Naive thymus-derived CD8-positive, alpha-beta T cell (primary cell): ENCODE results near the gene RASD1. TPM values are rescaled to one million over a fixed set of nuclear protein-coding genes. Genes with fewer than 3 reads are reported as not detected.
A peak's percentile ranks its signal among the peaks of the same experiment; 100 is the strongest.
"Not testable (repeated sequence)": the region's sequence is repeated elsewhere in the genome, so short reads cannot be mapped to it uniquely, and the experiment has no call there.

ENCODE experiments used
- ATAC-seq, 2 donors: fragments of 150-1000 bp; cut with Tn5 transposase in 1 of 2; sonication (Bioruptor Pico), chemical (Tn5 transposase) in 1 of 2; 1 replicate in 1 of 2; 2 replicates in 1 of 2; pipeline ENCODE4 v1.10.0; 2021; ENCODE audit warnings: mild to moderate bottlenecking in 2 of 2, moderate library complexity in 2 of 2
- POLR2A ChIA-PET: fragments of 350-600 bp; sonication (Branson Sonifier 250); formaldehyde crosslinking; loops from one replicate; lab custom pipeline; 2021; ENCODE audit warnings: antibody characterized with exemption; lab: Charles Lee
- DNase-seq, 10 donors: peaks; one replicate each; pipeline versions ENCODE4 v3.0.0 to v3.0.0-alpha.2; 2020 to 2022
- H3K27ac Mint-ChIP-seq, 10 donors: one replicate each; pipeline ENCODE4 v1.8.0; 2020 to 2022; ENCODE audit warnings: mild to moderate bottlenecking in 10 of 10, mixed read lengths in 10 of 10, moderate library complexity in 4 of 10, inconsistent platforms in 1 of 10
- H3K27me3 Mint-ChIP-seq, 5 donors: one replicate each; pipeline ENCODE4 v1.8.0; 2021 to 2022; ENCODE audit warnings: mixed read lengths in 5 of 5
- H3K36me3 Mint-ChIP-seq, 3 donors: one replicate each; pipeline ENCODE4 v1.8.0; 2020 to 2022; ENCODE audit warnings: mixed read lengths in 3 of 3, mild to moderate bottlenecking in 2 of 3, inconsistent platforms in 1 of 3
- H3K4me1 Mint-ChIP-seq, 4 donors: one replicate each; pipeline ENCODE4 v1.8.0; 2021 to 2022; ENCODE audit warnings: mixed read lengths in 4 of 4
- H3K4me3 Mint-ChIP-seq, 10 donors: one replicate each; pipeline ENCODE4 v1.8.0; 2020 to 2022; ENCODE audit warnings: mild to moderate bottlenecking in 10 of 10, mixed read lengths in 10 of 10, moderate library complexity in 6 of 10, inconsistent platforms in 1 of 10
- H3K9me3 Mint-ChIP-seq, 9 donors: one replicate each; pipeline ENCODE4 v1.8.0; 2020 to 2022; ENCODE audit warnings: mixed read lengths in 9 of 9, mild to moderate bottlenecking in 3 of 9, inconsistent platforms in 1 of 9, moderate library complexity in 1 of 9
- polyA plus RNA-seq, 3 donors: library from polyadenylated mRNA; unstranded; fragments of 300-500 nt; fragmentation: Illumina TruSeq; gene quantifications; one replicate each; pipeline ENCODE4 v1.2.3, GENCODE V29; 2021
- total RNA-seq, 8 experiments: library from RNA in 2 of 8; stranded (reverse) in 2 of 8; gene quantifications; one replicate each; pipeline ENCODE4 v1.2.3 and lab custom pipeline; 2021 to 2026

Gene RASD1
- total and polyA plus RNA-seq, 5 experiments from 2014 or later, result 0.23 to 4.2 (median 0.54) TPM

DNA sequence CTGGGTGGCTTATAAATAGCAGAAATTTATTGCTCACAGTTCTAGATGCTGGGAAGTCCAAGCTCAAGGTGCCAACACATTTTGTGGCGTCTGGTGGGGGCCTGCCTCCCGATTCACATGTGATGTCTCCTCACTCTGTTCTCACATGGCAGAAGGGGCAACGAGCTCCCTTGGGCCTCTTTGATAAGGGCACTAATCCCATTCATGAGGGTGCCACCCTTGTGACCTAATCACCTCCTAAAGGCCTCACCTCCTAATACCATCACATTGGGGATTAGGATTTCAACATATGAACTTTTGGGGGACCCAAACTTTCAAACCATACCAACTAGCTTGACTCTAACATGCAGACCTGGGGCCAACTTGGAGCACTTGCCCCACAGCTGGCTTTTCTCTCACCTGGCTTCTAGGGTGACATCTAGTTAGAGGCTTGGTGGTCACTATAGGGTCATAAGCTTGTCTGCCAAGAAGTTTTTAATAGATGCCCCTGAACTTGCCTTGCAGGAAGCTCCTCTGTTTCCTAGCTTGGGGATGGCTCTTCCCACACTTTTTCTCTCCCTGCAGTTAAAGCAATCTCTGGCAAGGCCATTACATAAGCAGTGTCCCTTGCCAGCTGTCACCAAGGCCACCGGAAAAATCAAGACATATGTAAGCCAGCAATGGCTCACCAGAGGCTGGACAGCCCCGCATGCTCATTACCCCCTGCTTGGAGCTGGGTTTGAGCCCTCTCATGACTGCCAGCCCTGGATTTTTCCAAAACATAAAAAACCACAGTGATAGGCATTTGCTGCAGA is 27.8 kb downstream of the RASD1 start:
- no peaks in the 10 kb centered on the region for H3K36me3 Mint-ChIP-seq
- ATAC-seq, result no peak
- POLR2A ChIA-PET, result interaction anchor here (0.6 kb wide), 1 partner anchor 12 kb away, joined by 3 read pairs; no protein-coding TSS in a partner anchor

DNA sequence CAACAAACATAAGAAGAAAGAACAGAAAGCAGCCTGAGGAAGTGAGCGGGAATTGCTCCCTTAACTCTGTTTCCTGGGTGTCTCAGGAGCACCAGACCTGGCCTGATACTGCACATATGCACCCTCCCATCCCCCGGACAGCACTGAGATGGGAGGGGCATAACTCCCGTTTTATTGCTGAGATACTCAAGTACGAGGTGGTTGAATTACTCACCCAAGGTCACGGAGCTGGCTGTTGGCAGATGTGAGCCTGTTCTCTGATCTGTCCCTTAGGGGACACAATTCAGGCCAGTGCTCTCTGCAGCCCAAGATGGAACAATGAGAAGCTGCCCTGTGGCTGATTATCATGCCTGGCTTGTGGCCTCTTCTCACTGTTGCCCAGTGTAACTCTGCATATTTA is 28.5 kb downstream of the RASD1 start:
- no peak overlapping the region for H3K4me3 Mint-ChIP-seq
- POLR2A ChIA-PET, result interaction anchor here (0.6 kb wide), 1 partner anchor 13 kb away, joined by 3 read pairs; no protein-coding TSS in a partner anchor
- no peaks in the 10 kb centered on the region for H3K9me3 Mint-ChIP-seq
- ATAC-seq (no peak), DNase-seq (no peak)
- H3K4me1 Mint-ChIP-seq, result no peaks in the 10 kb centered on the region
- no peak overlapping the region for H3K27ac Mint-ChIP-seq
- H3K36me3 Mint-ChIP-seq, result no peaks in the 10 kb centered on the region
- peaks cover 0 to 13% (median 2%) of the 10 kb centered on the region in 5 donors for H3K27me3 Mint-ChIP-seq

More for the DNA sequence above, 27.8 kb downstream of the RASD1 start:
- no peak overlapping the region for H3K4me3 Mint-ChIP-seq
- DNase-seq, result no peak
- H3K27ac Mint-ChIP-seq, result peak overlapping the region in 2 of 10 donors; percentile 18 to 43
- H3K9me3 Mint-ChIP-seq, result no peaks in the 10 kb centered on the region
- peaks cover 0 to 13% (median 2%) of the 10 kb centered on the region in 5 donors for H3K27me3 Mint-ChIP-seq
- no peaks in the 10 kb centered on the region for H3K4me1 Mint-ChIP-seq

DNA sequence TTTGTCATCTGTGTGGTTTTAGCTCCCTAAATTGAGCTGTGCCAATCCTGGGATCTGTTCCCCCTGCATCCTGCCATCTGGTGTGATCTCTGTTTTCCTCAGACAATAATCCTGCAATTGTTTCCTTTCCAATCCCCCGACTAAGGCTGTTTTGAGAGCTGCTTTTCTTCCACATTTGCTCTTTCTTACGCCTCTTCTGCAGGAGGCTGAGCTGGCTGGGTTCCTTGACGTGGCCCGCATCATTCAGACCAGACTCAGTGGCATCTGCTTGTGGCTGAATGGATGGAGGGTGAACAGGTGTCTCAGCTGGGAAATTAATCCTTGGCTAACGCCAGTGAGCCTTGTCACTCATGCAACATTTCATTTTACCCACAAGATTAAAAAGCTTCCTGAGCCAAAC is 29.2 kb downstream of the RASD1 start:
- no peaks in the 10 kb centered on the region for H3K9me3 Mint-ChIP-seq
- H3K4me1 Mint-ChIP-seq, result no peaks in the 10 kb centered on the region
- H3K36me3 Mint-ChIP-seq, result no peaks in the 10 kb centered on the region
- H3K4me3 Mint-ChIP-seq, result no peak overlapping the region
- POLR2A ChIA-PET, result interaction anchor here (1.2 kb wide), 1 partner anchor 18 kb away, joined by 3 read pairs; no protein-coding TSS in a partner anchor
- ATAC-seq (no peak), DNase-seq (no peak)
- peaks cover 0 to 13% (median 2%) of the 10 kb centered on the region in 5 donors for H3K27me3 Mint-ChIP-seq
- no peak overlapping the region for H3K27ac Mint-ChIP-seq

DNA sequence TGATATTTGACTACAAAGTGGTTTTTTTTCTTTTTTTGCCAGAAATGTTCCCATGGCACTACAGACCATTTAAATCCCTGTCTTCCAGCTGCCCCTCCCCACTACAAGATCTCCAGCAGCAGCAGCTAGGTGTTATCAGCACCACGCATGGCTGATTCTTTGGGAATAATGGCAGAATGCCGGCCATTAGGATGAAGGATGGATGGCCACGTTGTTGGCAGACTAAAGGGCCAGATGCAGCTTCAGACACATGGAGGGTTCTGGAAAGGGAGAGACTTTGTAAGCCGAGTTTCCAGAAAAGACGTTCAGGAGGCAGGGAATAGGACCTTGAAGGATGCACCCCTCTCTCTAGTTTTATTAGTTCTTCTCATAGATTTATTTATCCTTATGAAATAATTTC is 29.7 kb downstream of the RASD1 start:
- H3K9me3 Mint-ChIP-seq, result no peaks in the 10 kb centered on the region
- no peaks in the 10 kb centered on the region for H3K36me3 Mint-ChIP-seq
- H3K27ac Mint-ChIP-seq, result no peak overlapping the region
- H3K4me3 Mint-ChIP-seq, result no peak overlapping the region
- DNase-seq (no peak), ATAC-seq (no peak)
- POLR2A ChIA-PET, result interaction anchor here (1.2 kb wide), 1 partner anchor 18 kb away, joined by 3 read pairs; no protein-coding TSS in a partner anchor
- H3K27me3 Mint-ChIP-seq, result peaks cover 0 to 13% (median 2%) of the 10 kb centered on the region in 5 donors
- H3K4me1 Mint-ChIP-seq, result no peaks in the 10 kb centered on the region

DNA sequence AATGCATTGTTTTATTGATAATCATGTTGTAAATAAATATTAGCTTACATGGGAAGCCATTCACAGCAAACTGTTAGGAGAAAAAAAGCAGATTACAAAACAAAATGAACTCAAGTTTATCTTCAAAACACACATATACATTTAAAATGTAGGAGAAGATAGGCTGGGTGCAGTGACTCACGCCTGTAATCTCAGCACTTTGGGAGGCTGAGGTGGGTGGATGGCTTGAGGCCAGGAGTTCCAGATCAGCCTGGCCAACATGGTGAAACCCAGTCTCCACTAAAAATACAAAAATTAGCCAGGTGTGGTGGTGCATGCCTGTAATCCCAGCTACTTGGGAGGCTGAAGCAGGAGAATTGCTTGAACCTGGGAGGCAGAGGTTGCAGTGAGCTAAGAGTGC is 30.3 kb downstream of the RASD1 start:
- H3K27ac Mint-ChIP-seq, POLR2A ChIA-PET, DNase-seq, H3K36me3 Mint-ChIP-seq, H3K4me3 Mint-ChIP-seq, H3K9me3 Mint-ChIP-seq, ATAC-seq, H3K4me1 Mint-ChIP-seq: not testable (repeated sequence)
- peaks cover 0 to 13% (median 2%) of the 10 kb centered on the region in 5 donors for H3K27me3 Mint-ChIP-seq

DNA sequence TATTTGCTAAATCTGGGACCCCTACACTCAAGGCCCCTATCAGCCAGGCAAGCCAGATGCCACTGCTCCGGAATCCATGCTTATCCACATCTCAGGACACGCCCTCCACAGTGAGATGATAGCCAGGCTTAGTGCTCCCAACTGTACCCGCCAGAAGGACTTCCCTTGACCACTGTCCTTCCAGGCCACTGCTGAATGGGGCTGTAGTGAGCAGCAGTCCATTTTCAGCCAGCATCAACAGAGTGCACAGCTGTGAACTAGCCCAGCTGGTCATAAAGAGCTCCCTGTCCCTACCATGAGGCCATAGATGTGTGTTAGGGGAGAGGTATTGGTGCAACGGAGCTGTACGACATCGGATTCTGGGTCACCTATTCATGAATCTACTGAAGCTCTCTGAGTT is 32.4 kb downstream of the RASD1 start:
- Mint-ChIP-seq H3K4me3 (no peak overlapping the region), H3K4me1 (peaks cover 0 to 4% (median 1%) of the 10 kb centered on the region in 4 donors), H3K27me3 (peaks cover 0 to 13% (median 2%) of the 10 kb centered on the region in 5 donors), H3K36me3 (no peaks in the 10 kb centered on the region), H3K9me3 (peaks cover 0 to 12% (median 0%) of the 10 kb centered on the region in 9 donors), H3K27ac (no peak overlapping the region)
- ATAC-seq (no peak), DNase-seq (no peak)
- POLR2A ChIA-PET, result interaction anchor here (0.5 kb wide), 1 partner anchor 114 kb away, joined by 3 read pairs; no protein-coding TSS in a partner anchor

DNA sequence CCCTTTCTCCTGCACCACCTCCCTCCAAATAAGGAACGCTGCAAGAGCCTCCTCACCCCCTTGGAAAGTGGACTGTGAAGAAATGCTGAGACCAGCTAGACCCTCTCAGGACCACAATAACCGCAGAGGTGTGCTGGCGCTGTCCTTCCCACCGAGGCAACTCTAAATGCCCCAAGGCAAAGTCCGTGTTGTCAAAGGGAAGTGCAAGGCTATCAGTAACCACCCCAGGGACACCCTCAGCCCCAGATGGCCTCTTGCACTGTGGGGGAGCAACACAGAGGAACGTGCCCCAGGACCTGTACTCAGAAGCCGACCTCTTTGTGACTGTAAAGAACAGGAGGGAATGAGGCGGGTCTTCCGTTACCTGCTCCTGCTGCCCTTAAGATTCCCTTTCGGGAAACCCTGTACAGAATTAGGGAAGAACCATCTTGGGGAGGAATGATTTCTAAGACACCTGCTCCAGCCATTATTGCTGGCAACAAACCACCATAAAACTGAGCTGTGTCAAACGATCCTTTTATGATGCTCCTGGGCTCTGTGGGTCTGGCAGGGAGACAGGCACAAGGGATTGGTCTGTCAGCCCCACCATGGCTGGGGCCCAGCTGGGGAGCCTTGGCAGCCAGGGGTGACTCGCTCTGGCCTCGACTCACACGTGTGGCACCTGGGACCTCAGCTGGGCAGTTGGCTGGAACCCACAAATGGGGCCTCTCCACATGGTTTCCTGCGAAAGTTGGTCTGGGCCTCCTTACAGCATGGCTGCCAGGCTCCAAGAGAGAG is 34.0 kb downstream of the RASD1 start:
- DNase-seq (no peak), ATAC-seq (no peak)
- peaks cover 0 to 13% (median 2%) of the 10 kb centered on the region in 5 donors for H3K27me3 Mint-ChIP-seq
- H3K36me3 Mint-ChIP-seq, result no peaks in the 10 kb centered on the region
- no peak overlapping the region for H3K4me3 Mint-ChIP-seq
- no peak overlapping the region for H3K27ac Mint-ChIP-seq
- POLR2A ChIA-PET, result interaction anchor here (0.8 kb wide), 1 partner anchor 15 kb away, joined by 3 read pairs; the partner anchor contains the start of gene MED9
- peaks cover 0 to 4% (median 1%) of the 10 kb centered on the region in 4 donors for H3K4me1 Mint-ChIP-seq
- peaks cover 0 to 12% (median 0%) of the 10 kb centered on the region in 9 donors for H3K9me3 Mint-ChIP-seq

DNA sequence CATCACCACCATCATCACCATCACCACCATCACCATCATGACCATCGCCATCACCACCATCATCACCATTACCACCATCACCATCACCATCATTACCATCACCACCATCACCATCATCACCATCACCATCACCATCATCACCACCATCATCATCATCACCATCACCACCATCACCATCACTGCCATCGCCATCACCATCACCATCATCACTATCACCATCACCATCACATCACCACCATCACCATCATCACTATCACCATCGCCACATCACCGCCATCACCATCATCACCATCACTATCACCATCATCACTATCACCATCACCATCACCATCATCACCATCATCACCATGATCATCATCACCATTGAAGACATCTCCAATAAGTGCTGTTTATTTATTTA is 36.2 kb downstream of the RASD1 start:
- peaks cover 0 to 4% (median 1%) of the 10 kb centered on the region in 4 donors for H3K4me1 Mint-ChIP-seq
- no peaks in the 10 kb centered on the region for H3K36me3 Mint-ChIP-seq
- peak overlapping the region in 1 of 10 donors; percentile 8 for H3K27ac Mint-ChIP-seq
- H3K4me3 Mint-ChIP-seq, result peak overlapping the region in 1 of 10 donors; percentile 20
- ATAC-seq, result no peak
- peaks cover 0 to 12% (median 2%) of the 10 kb centered on the region in 5 donors for H3K27me3 Mint-ChIP-seq
- H3K9me3 Mint-ChIP-seq, result peaks cover 0 to 12% (median 0%) of the 10 kb centered on the region in 9 donors
- POLR2A ChIA-PET, result no interaction called here
- no peak for DNase-seq

DNA sequence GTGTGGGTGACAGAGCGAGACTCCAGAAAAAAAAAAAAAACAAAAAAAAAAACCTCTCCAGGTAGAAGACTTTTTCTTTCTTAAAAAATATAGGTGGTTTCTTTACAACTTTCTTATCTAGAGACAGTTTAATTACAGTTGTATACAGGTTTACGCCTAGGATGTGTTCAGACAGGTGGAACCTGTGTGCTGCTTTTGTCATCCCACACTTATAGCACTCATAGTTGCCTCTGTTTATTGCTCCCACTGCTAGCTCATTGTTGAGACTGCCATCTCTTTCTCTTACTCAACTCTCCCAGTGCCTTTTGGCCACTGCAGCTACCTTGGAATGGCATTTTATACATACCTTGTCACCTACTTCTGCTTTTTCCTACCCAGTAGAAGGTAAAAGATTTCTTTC is 38.5 kb downstream of the RASD1 start:
- no peaks in the 10 kb centered on the region for H3K36me3 Mint-ChIP-seq
- H3K27ac Mint-ChIP-seq, result peak overlapping the region in 1 of 10 donors; percentile 64
- peaks cover 0 to 1% (median 0%) of the 10 kb centered on the region in 5 donors for H3K27me3 Mint-ChIP-seq
- DNase-seq, result no peak
- ATAC-seq, result no peak
- H3K9me3 Mint-ChIP-seq, result peaks cover 0 to 12% (median 0%) of the 10 kb centered on the region in 9 donors
- POLR2A ChIA-PET, result no interaction called here
- peaks cover 0 to 4% (median 1%) of the 10 kb centered on the region in 4 donors for H3K4me1 Mint-ChIP-seq
- H3K4me3 Mint-ChIP-seq, result no peak overlapping the region

DNA sequence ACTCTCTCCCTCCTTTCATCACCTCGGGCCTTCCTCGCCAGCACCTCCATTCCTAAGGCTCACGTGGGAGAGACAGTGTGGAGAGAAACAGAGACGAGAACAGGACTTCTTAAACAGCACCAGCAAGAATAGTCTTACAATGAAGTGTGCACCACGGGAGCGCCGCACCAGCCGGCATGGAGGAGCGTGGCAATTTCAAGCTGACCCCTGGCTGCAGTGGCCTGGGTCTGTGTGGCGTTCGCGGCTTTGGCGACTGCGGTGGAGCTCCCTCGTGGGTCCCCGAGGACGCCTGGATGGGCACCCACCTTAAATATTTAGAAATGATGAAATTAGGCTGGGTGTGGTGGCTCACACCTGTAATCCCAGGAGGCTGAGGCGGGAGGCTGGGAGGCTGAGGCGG is 39.9 kb downstream of the RASD1 start:
- peaks cover 0 to 4% (median 1%) of the 10 kb centered on the region in 4 donors for H3K4me1 Mint-ChIP-seq
- H3K9me3 Mint-ChIP-seq, result peaks cover 0 to 12% (median 0%) of the 10 kb centered on the region in 9 donors
- no peak overlapping the region for H3K27ac Mint-ChIP-seq
- peaks cover 0 to 1% (median 0%) of the 10 kb centered on the region in 5 donors for H3K27me3 Mint-ChIP-seq
- DNase-seq (no peak), ATAC-seq (no peak)
- POLR2A ChIA-PET, result interaction anchor here (0.6 kb wide), 1 partner anchor 13 kb away, joined by 3 read pairs; no protein-coding TSS in a partner anchor
- H3K4me3 Mint-ChIP-seq, result no peak overlapping the region
- H3K36me3 Mint-ChIP-seq, result no peaks in the 10 kb centered on the region

DNA sequence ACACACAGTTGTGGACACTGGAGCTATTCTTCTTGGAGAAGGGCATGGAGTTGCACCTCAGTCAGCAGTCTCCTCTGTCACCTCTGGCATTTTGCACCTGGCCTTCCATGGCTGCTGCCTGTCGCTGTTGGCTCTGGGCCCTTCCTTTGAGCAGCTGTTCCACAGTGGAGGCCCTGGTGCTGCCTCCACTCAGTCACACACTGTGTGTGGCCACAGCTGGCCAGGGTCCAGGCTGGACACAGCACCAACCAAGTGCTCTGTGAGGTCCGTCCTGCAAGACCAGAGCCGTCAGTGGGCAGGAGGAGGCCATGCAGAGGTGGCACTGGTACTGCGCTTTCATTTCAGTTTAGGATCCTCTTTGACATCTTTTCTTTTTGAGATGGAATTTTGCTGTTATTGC is 41.0 kb downstream of the RASD1 start:
- H3K4me3 Mint-ChIP-seq, result no peak overlapping the region

DNA sequence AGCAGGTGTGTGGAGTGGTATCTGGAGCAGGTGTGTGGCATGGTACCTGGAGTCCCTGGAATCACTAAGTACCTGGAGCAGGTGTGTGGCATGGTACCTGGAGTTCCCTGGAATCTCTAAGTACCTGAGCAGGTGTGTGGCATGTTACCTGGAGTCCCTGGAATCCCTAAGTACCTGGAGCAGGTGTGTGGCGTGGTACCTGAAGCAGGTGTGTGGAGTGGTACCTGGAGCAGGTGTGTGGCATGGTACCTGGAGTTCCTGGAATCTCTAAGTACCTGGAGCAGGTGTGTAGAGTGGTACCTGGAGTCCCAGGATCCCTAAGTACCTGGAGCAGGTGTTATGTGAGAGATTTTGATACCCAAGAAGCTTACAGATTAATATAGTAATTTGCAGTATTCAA is 41.5 kb downstream of the RASD1 start:
- POLR2A ChIA-PET, result not testable (repeated sequence)

More for the DNA sequence above, 41.0 kb downstream of the RASD1 start:
- POLR2A ChIA-PET, result no interaction called here
- H3K27ac Mint-ChIP-seq, result no peak overlapping the region
- DNase-seq, result no peak
- no peaks in the 10 kb centered on the region for H3K36me3 Mint-ChIP-seq
- peaks cover 0 to 6% (median 1%) of the 10 kb centered on the region in 4 donors for H3K4me1 Mint-ChIP-seq
- peaks cover 0 to 1% (median 0%) of the 10 kb centered on the region in 5 donors for H3K27me3 Mint-ChIP-seq
- ATAC-seq, result no peak
- H3K9me3 Mint-ChIP-seq, result peaks cover 0 to 7% (median 0%) of the 10 kb centered on the region in 9 donors

More for the DNA sequence above, 41.5 kb downstream of the RASD1 start:
- H3K4me3 Mint-ChIP-seq, ATAC-seq, H3K4me1 Mint-ChIP-seq, H3K36me3 Mint-ChIP-seq, DNase-seq, H3K27me3 Mint-ChIP-seq, H3K27ac Mint-ChIP-seq, H3K9me3 Mint-ChIP-seq: not testable (repeated sequence)
